HG02852 (cell line): ENCODE results near the gene TPCN2.
"Not testable (repeated sequence)": the region's sequence is repeated elsewhere in the genome, so short reads cannot be mapped to it uniquely, and the experiment has no call there.

Experiments used
- ATAC-seq: cut with Tn5 transposase; IDR thresholded peaks from one replicate; pipeline ENCODE4 v1.9.1; 2021; ENCODE audit warnings: mild to moderate bottlenecking, moderate library complexity; ENCODE audit not compliant: unreplicated experiment

The TPCN2 gene

DNA sequence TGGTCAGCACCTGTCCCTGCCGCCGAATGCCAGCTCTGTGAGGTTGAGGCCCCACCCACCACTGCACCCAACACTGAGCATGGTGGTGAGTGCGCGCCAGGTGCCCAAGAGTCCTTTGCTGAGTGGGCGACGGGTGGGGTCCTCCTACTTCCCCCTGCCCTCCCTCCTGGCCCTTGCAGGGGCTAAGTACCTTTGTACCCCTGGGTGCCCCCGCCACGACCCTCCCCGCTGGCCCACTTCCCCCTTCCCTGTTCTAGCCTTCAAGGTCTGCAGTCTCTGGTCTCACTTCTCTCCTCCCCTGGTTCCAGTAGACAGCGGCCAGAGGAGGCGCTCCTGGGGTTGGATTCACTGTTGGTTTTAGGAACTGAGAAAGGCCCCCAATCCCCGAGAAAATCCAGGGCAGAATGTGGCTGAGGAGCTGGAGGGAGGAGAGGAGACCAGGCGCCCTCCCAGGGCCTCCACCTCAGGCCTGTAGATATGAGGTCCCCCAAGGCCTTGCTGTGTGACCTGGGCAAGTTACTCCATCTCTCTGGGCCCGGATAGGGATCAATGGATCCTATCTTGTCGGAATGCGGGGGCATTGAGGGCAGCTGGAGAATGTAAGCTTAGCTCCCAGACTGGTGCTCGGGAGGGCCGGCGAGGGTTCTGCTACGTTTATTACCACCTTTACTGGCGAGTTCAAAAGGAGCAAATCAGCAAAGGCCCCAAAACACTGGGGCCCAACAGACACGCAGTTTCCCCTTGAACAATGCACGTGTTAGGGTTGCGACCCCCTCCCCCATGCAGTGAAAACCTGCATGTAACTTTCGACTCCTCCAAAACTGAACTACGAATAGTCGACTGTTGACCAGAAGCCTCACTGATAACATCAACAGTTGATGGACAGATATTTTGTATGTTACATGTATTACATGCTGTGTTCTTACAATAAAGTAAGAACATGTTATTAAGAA lies 75.1 kb downstream of the TPCN2 start:
- no peak for ATAC-seq

DNA sequence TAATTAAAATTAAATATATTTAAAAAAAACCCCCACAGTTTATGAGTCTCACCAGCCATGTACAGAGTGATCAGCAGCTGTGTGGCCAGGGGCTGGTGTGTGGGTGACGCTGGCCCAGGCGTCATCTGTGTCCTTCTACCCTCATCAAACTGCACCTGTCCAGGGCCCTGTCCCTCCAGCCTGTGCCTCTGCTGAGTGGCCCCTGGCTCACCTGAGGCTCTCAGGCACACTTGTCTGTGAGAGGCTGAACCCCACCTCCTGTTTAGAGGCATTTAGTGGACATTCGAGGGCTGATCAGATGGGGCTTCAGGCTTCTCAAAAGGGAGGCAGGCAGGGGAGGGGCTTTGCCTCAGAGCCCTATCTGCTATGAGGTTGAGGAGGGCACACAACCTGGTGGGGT lies 77.1 kb downstream of the TPCN2 start:
- no peak for ATAC-seq

DNA sequence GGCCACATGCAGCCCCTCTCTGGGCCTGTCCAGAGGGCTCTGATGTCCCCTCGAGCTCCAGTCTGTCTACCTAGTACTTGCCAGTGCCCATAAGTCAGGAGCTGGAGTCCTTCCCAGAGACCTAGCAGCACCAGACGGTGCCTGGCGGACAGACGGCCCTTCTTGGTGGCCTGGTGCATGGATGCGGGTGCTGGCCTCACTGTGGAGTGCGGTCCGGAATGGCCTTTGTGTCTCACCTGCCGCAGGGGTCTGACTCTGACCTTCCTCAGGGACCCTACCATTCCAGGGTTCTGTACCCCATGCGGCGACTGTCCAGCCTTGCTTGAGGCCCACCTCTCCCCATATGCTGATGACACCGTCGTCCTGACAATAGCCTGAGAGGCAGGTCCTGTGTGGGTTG lies 77.6 kb downstream of the TPCN2 start:
- ATAC-seq: no peak

DNA sequence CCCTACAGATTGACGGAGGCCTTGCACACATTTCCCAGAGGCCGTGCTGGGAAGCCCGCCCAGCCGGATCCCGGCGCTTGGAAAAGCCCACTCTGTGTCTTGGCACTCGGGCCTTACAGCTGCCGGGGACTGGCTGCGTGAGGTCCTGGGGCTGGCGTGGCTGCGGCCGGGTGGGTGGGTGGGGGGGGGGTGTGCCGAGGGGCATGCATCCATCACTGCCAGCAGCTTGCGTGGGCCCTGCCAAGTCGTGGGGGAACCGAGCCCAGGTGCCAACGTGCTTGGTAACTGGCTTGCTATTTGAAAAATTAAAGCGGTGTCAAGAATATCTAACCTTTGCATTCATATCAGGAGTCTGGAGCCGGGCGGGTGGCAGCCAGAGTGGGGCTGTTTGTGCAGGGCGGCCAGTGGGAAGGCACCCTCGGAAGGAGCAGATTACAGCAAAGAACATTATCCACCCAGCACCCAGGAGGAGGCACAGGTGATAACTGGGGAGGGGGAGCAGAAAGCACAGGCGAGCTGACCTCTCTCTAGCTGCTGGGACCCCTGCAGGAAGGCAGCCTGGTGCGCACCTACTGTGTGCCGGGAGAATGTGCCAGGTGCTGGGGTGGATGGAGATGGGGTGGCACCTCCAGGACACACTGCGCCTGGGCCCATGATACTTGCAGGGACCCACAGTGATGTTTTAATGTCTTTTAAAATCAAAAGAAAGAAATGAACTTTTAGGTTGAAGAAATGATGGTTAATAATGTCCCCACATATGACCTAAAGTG lies 78.5 kb downstream of the TPCN2 start:
- ATAC-seq: no peak

DNA sequence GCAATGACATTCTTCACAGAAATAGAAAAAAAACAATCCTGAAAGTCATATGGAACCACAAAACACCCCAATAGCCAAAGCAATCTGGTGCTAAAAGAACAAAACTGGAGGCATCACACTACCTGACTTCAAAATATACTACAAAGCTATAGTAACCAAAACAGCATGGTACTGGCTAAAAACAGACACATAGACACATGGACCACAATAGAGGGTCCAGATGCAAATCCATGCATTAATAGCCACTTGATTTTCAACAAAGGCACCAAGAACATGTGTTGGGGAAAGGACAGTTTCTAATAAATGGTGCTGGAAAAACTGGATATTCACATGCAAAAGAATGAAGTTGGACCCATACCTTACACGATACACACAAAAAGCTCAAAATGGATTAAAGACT lies 79.2 kb downstream of the TPCN2 start:
- no peak for ATAC-seq

DNA sequence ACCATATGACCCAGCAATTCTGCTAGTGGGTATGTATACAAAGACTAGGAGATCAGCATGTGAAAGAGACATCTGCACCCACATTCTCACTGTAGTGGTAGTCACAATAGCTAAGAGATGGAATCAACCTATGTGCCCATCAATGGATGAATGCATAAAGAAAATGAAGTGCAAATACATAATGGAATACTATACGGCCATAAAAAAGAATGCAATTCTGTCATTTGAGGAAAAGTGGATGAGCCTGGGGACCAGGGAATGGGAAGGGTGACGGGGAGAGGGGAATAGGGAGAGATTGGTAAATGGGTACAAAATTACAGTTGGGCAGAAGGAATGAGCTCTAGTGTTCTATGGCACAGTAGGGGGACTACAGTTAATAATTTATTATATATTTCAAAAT lies 80.3 kb downstream of the TPCN2 start:
- no peak for ATAC-seq

DNA sequence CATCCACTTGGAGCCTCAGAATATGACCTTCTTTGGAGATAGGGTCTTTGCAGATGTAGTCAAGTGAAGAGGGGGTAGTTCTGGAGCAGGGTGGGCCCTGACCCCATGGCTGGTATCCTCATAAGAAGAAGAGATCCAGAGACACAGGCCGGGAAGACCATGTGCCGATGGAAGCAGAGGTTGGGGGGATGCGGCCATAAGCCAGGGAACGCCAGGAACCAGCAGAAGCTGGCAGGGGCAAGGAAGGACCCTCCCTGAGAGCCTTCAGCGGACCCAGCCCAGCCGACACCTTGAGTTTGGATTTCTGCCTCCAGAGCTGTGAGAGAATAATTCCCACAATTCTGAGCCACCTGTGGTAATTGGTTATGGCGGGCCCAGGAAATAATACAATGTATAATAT lies 80.9 kb downstream of the TPCN2 start:
- no peak for ATAC-seq

DNA sequence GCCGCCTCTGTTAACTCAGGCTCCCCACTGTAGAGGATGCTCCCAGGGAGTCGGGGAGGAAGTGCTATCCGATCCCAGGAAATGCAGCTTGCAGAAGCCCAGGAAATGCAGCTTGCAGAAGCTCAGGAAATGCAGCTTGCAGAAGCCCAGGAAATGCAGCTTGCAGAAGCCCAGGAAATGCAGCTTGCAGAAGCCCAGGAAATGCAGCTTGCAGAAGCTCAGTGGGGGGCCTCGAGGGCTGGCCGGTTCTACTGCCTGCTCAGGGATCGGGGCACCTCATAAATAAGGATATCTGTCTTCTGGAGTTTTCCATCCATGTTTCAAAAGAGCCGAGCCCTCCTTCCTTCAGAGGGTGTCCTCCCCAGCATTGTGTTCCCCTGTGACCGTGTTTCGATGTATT lies 81.9 kb downstream of the TPCN2 start:
- ATAC-seq: no peak

DNA sequence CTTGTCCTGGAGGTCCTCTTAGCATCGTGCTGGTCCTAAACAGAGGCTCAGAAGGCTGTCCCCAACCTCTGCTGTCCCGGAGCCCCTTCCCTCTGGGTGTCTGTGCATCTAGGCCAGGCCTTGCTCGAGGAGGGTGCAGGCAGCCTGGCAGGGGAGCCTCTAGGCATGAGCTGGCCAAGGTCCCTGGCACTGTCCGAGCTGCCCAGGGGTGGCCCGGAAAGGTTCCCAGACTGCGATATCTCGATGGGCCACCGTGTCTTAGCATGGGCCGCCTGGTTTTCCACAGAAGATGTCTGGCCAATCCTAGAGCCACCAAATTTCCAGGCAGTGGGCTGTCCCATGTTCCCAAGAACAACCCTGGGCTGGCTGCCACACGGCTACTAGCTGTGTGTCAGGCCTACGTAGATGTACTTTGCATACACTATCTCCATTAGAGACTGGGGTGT lies 82.4 kb downstream of the TPCN2 start:
- ATAC-seq: no peak

DNA sequence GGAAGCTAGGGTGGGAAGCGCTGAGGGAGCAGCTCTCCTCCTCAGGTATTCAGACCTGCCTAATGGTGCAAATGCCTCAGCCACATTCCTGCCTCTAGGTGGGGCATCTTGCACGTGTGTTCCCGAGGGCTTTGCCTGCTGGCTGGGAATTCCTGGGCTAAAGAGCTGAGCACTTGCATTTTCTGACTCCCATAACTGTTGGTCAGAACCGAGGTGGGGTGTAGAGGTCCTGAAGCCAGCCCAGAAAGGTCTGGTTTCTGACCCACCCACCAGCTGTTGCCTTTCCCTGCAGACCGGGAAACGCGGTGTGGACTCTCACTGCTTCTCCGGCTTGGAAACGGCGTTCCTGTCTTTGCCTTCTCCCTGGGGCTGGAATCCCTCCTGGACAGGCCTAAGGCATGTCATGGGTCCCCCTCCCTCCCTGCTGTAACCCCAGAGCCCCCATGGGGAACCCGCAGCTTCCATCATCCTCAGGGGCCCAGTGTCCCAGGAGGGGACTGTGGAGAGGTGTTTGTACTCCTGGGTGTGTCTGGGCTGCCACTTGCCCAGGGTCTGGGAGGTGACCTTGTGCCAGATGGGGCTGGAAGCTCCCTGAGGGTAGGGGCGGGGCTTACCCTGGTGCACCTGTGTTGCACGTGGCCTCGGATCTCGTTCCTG lies 83.0 kb downstream of the TPCN2 start:
- ATAC-seq: no peak

DNA sequence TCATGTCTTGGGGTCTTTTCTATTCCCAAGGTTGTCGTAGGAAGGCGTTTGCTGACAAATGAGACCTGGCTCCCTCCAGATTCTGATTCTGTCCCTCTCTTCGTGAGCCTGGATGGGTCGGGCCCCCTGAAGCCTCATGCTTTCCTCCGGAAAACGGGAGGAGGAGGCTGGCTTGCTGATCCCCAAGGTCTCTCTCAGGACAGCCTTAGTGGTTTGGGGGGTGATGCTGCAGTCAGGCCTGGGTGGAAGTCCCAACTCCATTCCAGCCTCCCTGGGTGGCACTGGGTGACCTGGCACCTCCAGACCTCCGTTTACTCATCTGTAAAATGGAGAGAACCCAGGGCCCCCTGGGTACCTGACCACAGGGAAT lies 83.6 kb downstream of the TPCN2 start:
- no peak for ATAC-seq

DNA sequence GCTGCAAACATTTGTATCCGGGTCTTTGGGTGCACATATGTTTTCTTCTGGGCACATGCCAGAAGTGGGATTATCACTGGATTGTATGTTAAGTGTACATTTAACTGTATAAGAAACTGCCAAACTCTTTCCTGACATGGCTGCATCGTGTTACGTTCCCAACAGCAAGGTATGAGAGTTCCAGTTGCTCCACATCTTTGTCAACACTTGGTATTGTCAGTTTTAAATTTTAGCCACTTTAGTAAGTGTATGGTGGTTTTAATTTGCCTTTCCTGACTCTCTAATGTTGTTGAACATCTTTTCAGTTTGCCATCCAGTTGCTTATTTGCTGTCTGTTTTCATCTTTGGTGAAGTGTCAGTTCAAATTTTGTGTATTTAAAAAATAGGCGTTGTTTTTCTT lies 84.5 kb downstream of the TPCN2 start:
- no peak for ATAC-seq

DNA sequence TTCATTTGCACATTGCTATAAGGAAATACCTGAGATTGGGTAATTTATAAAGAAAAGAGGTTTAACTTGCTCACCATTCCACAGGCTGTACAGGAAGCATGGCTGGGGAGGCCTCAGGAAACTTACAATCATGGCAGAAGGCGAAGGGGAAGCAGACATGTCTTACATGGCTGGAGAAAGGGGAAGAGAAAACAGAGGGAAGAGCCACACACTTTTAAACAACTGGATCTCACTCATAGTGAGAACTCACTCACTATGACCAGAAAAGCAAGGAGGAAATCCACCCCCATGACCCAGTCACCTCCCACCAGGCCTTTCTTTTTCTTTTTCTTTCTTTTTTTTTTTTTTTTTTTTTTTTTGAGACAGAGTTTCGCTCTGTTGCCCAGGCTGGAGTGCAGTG lies 85.5 kb downstream of the TPCN2 start:
- not testable (repeated sequence) for ATAC-seq

DNA sequence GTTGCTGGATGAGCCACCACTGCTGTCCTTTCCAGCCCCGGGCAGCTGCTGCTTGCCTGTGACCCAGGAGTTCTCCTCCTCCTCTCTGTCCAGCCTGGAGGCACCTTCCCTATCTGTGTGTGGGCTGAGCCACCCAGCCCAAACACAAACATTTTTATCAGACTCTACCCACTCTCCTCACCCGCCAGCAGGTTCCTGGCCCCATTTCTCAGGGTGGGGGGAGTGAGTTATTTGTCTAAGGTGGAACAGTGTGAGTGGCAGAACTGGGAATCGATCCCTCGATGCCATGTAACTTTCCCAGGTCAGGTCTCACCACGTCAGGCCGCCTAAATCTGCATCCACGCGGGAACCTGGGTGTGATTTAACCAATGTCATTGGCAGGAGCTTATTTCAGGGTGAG lies 86.2 kb downstream of the TPCN2 start:
- no peak for ATAC-seq

DNA sequence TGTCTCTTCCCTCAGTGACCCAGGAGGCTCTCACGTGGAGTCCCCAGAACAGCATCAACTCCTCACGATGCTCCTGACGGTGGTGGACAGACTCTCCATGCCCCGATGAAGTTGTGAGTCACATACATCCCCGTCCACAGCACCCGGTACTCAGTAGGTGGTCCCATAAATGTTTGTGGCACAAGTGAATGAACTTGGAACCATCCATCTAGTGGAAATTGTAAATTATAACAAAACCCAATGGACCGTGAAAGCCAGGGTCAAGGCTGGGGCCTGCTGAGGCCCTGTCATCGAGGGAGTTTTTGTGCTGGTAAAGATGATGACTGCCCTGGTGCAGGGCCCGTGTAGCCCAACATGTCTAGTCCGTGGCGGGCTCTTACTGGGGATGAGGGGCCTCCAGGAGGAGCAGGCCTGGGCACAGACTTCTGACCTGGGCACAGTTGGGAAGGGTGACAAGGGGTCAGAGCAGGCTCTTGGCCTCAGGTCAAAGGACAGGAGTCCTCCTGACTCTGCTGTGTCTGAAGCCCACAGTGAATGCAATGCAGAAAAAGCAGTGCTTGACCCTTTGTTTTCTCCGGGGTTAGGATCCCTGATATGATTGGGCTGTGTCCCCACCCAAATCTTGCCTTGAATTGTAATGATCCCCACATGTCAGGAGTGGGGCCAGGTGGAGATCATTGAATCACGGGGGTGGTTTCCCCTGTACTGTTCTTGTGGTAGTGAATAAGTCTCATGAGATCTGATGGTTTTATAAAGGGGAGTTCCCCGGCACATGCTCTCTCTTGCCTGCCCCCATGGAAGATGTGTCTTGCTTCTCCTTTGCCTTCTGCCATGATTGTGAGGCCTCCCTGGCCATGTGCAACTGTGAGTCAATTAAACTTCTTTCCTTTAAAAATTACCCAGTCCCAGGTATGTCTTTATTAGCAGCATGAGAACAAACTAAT lies 87.0 kb downstream of the TPCN2 start:
- ATAC-seq: no peak

DNA sequence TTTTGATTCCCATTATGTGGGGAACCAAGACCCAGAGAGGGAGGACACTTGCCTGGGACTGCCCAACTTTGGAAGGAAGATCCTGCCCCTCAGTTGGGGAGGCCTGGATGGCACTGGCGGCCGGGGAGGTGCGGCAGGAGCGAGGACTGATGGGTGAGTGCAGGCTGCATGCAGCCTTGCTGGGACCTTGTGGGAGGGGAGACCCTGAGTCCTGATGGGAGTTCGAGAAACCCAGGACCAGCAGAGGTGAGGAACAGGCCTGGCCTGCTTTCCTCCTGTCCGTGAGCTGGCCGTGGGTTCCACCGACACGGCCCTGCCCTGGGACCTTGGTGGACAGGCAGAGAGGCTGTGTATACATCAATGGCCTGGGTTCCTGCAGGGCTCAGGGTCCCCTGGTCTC lies 87.7 kb downstream of the TPCN2 start:
- ATAC-seq: no peak

DNA sequence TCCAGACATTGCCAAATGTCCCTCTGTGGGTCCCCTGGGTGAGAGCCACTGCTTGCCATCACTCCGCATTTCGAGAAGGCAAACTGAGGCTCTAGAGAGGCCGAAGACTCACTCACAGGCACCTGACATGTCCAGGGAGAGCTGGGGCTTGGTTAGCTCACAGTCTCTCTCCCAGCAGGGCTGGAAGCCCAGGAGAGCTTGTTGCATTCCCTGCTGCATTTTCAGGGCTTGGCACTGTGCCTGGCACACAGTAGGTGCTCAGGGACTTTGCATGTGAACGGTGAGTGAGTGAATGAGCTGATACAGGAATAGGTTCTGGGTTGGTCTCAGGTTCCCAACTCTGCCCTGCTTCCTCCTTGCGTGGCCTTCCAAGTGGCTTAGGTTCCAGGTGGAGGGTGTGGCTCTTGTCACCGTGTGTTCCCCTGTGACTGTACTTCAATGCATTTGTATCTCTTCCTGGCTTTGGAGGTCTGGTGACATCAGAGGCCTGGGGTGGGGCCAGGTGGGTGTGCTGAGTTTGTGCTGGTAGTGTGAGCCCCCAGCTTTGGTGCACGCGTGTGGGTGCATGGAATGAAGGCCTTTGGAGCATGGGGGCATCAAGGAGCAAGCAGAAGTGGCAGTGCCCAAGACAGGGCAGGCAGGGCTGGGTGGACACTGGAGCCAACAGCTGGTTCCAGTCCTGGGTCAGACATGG lies 88.6 kb downstream of the TPCN2 start:
- ATAC-seq: no peak

DNA sequence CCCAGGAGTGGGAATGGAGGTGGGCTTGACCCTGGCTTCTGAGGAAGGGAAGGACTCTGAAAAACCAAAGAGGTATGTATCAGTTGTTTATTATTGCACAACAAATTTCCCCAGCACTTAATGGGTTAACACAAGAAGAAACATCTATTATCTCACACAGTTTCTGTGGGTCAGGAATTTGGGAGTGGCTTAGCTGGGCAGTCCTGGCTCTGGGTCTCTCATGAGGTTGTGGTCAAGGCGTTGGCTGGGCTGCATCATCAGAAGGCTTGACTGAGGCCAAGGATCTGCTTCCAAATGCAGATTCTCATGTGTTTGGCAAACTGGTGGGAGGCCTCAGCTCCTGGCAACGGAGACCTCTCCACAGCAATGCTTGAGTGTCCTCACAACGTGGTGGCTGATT lies 89.5 kb downstream of the TPCN2 start:
- no peak for ATAC-seq

DNA sequence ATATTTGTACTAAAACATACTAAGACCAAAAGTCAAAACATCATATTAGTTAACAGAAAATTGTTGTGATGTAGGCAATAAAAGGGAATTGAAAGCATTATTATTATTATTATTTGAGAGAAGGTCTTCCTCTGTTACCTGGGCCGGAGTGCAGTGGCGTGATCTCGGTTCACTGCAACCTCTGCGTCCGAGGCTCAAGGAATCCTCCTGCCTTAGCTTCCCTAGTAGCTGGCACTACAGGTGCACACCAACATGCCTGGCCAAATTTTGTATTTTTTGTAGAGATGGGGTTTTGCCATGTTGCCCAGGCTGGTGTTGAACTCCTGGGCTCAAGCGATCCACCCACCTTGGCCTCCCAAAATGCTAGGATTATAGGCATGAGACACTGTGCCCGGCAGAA lies 91.4 kb downstream of the TPCN2 start:
- ATAC-seq: not testable (repeated sequence)

DNA sequence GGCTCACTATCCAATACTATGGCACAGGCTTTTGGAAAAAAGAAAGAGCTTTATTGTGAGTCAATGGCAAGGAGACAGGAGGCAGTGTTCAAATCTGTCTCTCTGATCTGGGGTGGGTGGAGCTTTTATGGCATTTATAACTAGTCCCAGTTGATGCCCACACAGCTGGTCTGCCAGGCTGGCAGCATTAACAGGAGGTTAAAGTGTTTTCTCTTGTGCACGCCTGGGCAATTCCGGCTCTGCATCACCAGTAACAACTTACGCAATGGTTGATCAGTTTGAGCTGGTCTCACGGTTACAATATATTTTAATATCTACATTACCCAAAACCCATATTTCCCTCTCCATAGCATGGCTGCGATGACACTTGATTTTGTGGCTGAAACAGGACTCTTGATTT lies 91.9 kb downstream of the TPCN2 start:
- no peak for ATAC-seq
